ENCODE results near the gene CMTM8.
A peak's percentile ranks its signal among the peaks of the same experiment; 100 is the strongest.
"Not testable (repeated sequence)": the region's sequence is repeated elsewhere in the genome, so short reads cannot be mapped to it uniquely, and the experiment has no call there.

CMTM8 gene

GRCh38 chr3:32387512-32387911 is 149.0 kb downstream of the CMTM8 start:
- no peak overlapping the region for H3K9ac ChIP-seq (ENCODE audit: low read length)
- H3K36me3 ChIP-seq (ENCODE audit: control insufficient read depth in 1 of 2, insufficient read depth in 2 of 2, low read depth in 1 of 2, low read length in 2 of 2) = no peaks in the 10 kb centered on the region
- no peak overlapping the region for H2AFZ ChIP-seq (ENCODE audit: low read depth, low read length)
- H3K4me3 ChIP-seq (ENCODE audit: insufficient read depth in 1 of 2, low read depth in 1 of 2, low read length in 2 of 2) = no peak overlapping the region
- no peak overlapping the region for H3K14ac ChIP-seq (ENCODE audit: low read length in 2 of 2)
- H4K8ac ChIP-seq (ENCODE audit: low read length) = no peak overlapping the region
- H3K4me1 ChIP-seq (ENCODE audit: control insufficient read depth, insufficient read depth, low read depth, low read length) = peaks cover 3% of the 10 kb centered on the region
- peaks cover 0 to 6% of the 10 kb centered on the region in 2 experiments for H3K27me3 ChIP-seq (ENCODE audit: control insufficient read depth in 1 of 2, insufficient read depth in 1 of 2, low read length in 2 of 2)
- no peak for DNase-seq
- H3K4me2 ChIP-seq (ENCODE audit: low read length, poor library complexity, severe bottlenecking) = no peak overlapping the region
- no peak overlapping the region for H2BK15ac ChIP-seq (ENCODE audit: low read depth, poor library complexity, severe bottlenecking)
- WGBS = 85% methylated on average over 2 of the region's 2 CpGs
- peaks cover 8% of the 10 kb centered on the region for H3K79me1 ChIP-seq (replicated peaks; ENCODE audit: low read length, poor library complexity, severe bottlenecking)
- H3K9me3 ChIP-seq (ENCODE audit: control insufficient read depth, low read length) = no peaks in the 10 kb centered on the region
- no peak overlapping the region for H2BK120ac ChIP-seq (ENCODE audit: low read depth, low read length)
- H2BK12ac ChIP-seq (ENCODE audit: low read length in 2 of 2) = no peak overlapping the region
- H3K4ac ChIP-seq (ENCODE audit: low read depth in 1 of 2, low read length in 2 of 2) = no peak overlapping the region
- no peak overlapping the region for H2BK5ac ChIP-seq (ENCODE audit: low read depth, low read length, poor library complexity, severe bottlenecking)
- no peak overlapping the region for H4K91ac ChIP-seq (ENCODE audit: low read length)
- H3K27ac ChIP-seq (ENCODE audit: low read length, poor library complexity, severe bottlenecking) = no peak overlapping the region
- H2AK5ac ChIP-seq (ENCODE audit: low read length, severe bottlenecking) = no peak overlapping the region
- H3K23ac ChIP-seq (ENCODE audit: low read length in 2 of 2) = no peak overlapping the region
- no peak overlapping the region for H3K18ac ChIP-seq (ENCODE audit: low read depth in 1 of 2, low read length in 2 of 2)

DNA sequence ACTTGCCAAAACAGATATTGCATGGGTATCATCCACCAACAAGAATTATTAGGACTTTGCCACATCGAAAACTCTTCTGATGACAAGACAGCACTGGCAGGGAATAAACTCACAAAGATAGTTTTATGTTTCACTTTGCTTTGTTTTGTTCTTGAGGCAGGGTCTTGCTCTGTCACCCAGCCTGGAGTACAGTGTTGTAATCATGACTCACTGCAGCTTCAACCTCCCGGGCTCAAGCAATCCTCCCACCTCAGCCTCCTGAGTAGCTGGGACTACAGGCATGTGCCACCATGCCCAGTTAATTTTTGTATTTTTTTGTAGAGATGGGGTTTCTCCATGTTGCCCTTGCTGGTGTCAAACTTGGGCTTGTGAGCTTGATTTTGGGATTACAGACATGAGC is 151.1 kb downstream of the CMTM8 start:
- H2AFZ ChIP-seq (ENCODE audit: low read depth, low read length); H3K9me3 ChIP-seq (ENCODE audit: control insufficient read depth, low read length): not testable (repeated sequence)

GRCh38 chr3:32391643-32392535 is 153.4 kb downstream of the CMTM8 start, which contains the start of gene CMTM7:
Gene CMTM7, plus strand, starts transcription at chr3:32391853. Its CDS starts 54 bp downstream, at chr3:32391907.
- Histone ChIP-seq H3K4me3 (ENCODE audit: insufficient read depth in 1 of 2, low read depth in 1 of 2, low read length in 2 of 2) (peak within 1 kb of the TSS; percentile 88 to 90), H2BK5ac (ENCODE audit: low read depth, low read length, poor library complexity, severe bottlenecking) (peak within 1 kb of the TSS; percentile 59), H2AFZ (ENCODE audit: low read depth, low read length) (peak within 1 kb of the TSS; percentile 92), H3K27me3 (ENCODE audit: control insufficient read depth in 1 of 2, insufficient read depth in 1 of 2, low read length in 2 of 2) (no peaks in the 10 kb centered on the region), H4K91ac (ENCODE audit: low read length) (no peak within 1 kb of the TSS), H3K4ac (ENCODE audit: low read depth in 1 of 2, low read length in 2 of 2) (peak within 1 kb of the TSS; percentile 42 to 91), H3K36me3 (ENCODE audit: control insufficient read depth in 1 of 2, insufficient read depth in 2 of 2, low read depth in 1 of 2, low read length in 2 of 2) (no peaks in the 10 kb centered on the region), H3K27ac (ENCODE audit: low read length, poor library complexity, severe bottlenecking) (peak within 1 kb of the TSS; percentile 52), H3K14ac (ENCODE audit: low read length in 2 of 2) (peak within 1 kb of the TSS in 1 of 2 experiments; percentile 83), H3K4me1 (ENCODE audit: control insufficient read depth, insufficient read depth, low read depth, low read length) (peaks cover 8% of the 10 kb centered on the region), H3K79me1 (replicated peaks; ENCODE audit: low read length, poor library complexity, severe bottlenecking) (peaks cover 20% of the 10 kb centered on the region), H2BK15ac (ENCODE audit: low read depth, poor library complexity, severe bottlenecking) (no peak within 1 kb of the TSS), H4K8ac (ENCODE audit: low read length) (peak within 1 kb of the TSS; percentile 71), H3K23ac (ENCODE audit: low read length in 2 of 2) (peak within 1 kb of the TSS; percentile 89 to 97), H2BK12ac (ENCODE audit: low read length in 2 of 2) (peak within 1 kb of the TSS in 1 of 2 experiments; percentile 87), H2BK120ac (ENCODE audit: low read depth, low read length) (peak within 1 kb of the TSS; percentile 73), H2AK5ac (ENCODE audit: low read length, severe bottlenecking) (no peak within 1 kb of the TSS), H3K9me3 (ENCODE audit: control insufficient read depth, low read length) (no peaks in the 10 kb centered on the region), H3K18ac (ENCODE audit: low read depth in 1 of 2, low read length in 2 of 2) (peak within 1 kb of the TSS; percentile 86 to 95), H3K9ac (ENCODE audit: low read length) (peak within 1 kb of the TSS; percentile 96), H3K4me2 (ENCODE audit: low read length, poor library complexity, severe bottlenecking) (peak within 1 kb of the TSS; percentile 97)
- under 1% methylated on average over 78 of the region's 107 CpGs for WGBS
- peak; percentile 52 for DNase-seq

More for the DNA sequence above, 151.1 kb downstream of the CMTM8 start:
- not testable (repeated sequence) for H2AK5ac ChIP-seq (ENCODE audit: low read length, severe bottlenecking); H3K36me3 ChIP-seq (ENCODE audit: control insufficient read depth in 1 of 2, insufficient read depth in 2 of 2, low read depth in 1 of 2, low read length in 2 of 2); H3K4ac ChIP-seq (ENCODE audit: low read depth in 1 of 2, low read length in 2 of 2); H3K4me1 ChIP-seq (ENCODE audit: control insufficient read depth, insufficient read depth, low read depth, low read length); H2BK5ac ChIP-seq (ENCODE audit: low read depth, low read length, poor library complexity, severe bottlenecking); H3K27ac ChIP-seq (ENCODE audit: low read length, poor library complexity, severe bottlenecking); H2BK120ac ChIP-seq (ENCODE audit: low read depth, low read length); H3K27me3 ChIP-seq (ENCODE audit: control insufficient read depth in 1 of 2, insufficient read depth in 1 of 2, low read length in 2 of 2); H3K9ac ChIP-seq (ENCODE audit: low read length); H4K8ac ChIP-seq (ENCODE audit: low read length); H3K23ac ChIP-seq (ENCODE audit: low read length in 2 of 2); H3K4me2 ChIP-seq (ENCODE audit: low read length, poor library complexity, severe bottlenecking); H2BK15ac ChIP-seq (ENCODE audit: low read depth, poor library complexity, severe bottlenecking); H3K18ac ChIP-seq (ENCODE audit: low read depth in 1 of 2, low read length in 2 of 2); H3K4me3 ChIP-seq (ENCODE audit: insufficient read depth in 1 of 2, low read depth in 1 of 2, low read length in 2 of 2); H4K91ac ChIP-seq (ENCODE audit: low read length); H2BK12ac ChIP-seq (ENCODE audit: low read length in 2 of 2); H3K14ac ChIP-seq (ENCODE audit: low read length in 2 of 2)
- WGBS = 71% methylated on average over 2 of the region's 2 CpGs
- peaks cover 16% of the 10 kb centered on the region for H3K79me1 ChIP-seq (replicated peaks; ENCODE audit: low read length, poor library complexity, severe bottlenecking)
- DNase-seq = peak; percentile 18

- H3K27me3 ChIP-seq (ENCODE audit: control insufficient read depth in 1 of 2, insufficient read depth in 1 of 2, low read length in 2 of 2) = no peaks in the 10 kb centered on the region
- no peaks in the 10 kb centered on the region for H3K36me3 ChIP-seq (ENCODE audit: control insufficient read depth in 1 of 2, insufficient read depth in 2 of 2, low read depth in 1 of 2, low read length in 2 of 2)
- peak overlapping the region in 1 of 2 experiments; percentile 79 for H3K14ac ChIP-seq (ENCODE audit: low read length in 2 of 2)
- peak overlapping the region; percentile 77 to 97 for H3K23ac ChIP-seq (ENCODE audit: low read length in 2 of 2)
- peak overlapping the region; percentile 30 for H3K27ac ChIP-seq (ENCODE audit: low read length, poor library complexity, severe bottlenecking)
- H2BK120ac ChIP-seq (ENCODE audit: low read depth, low read length) = peak overlapping the region; percentile 73
- H2BK15ac ChIP-seq (ENCODE audit: low read depth, poor library complexity, severe bottlenecking) = peak overlapping the region; percentile 57
- H3K18ac ChIP-seq (ENCODE audit: low read depth in 1 of 2, low read length in 2 of 2) = peak overlapping the region; percentile 86 to 95
- peak overlapping the region; percentile 97 for H3K4me2 ChIP-seq (ENCODE audit: low read length, poor library complexity, severe bottlenecking)
- peaks cover 21% of the 10 kb centered on the region for H3K79me1 ChIP-seq (replicated peaks; ENCODE audit: low read length, poor library complexity, severe bottlenecking)
- H3K9ac ChIP-seq (ENCODE audit: low read length) = peak overlapping the region; percentile 96
- peak overlapping the region; percentile 50 for H2AK5ac ChIP-seq (ENCODE audit: low read length, severe bottlenecking)
- no peaks in the 10 kb centered on the region for H3K9me3 ChIP-seq (ENCODE audit: control insufficient read depth, low read length)
- no peak overlapping the region for H3K4ac ChIP-seq (ENCODE audit: low read depth in 1 of 2, low read length in 2 of 2)
- peak overlapping the region; percentile 88 to 90 for H3K4me3 ChIP-seq (ENCODE audit: insufficient read depth in 1 of 2, low read depth in 1 of 2, low read length in 2 of 2)
- peak; percentile 67 for DNase-seq
- H2BK12ac ChIP-seq (ENCODE audit: low read length in 2 of 2) = peak overlapping the region in 1 of 2 experiments; percentile 87
- no peak overlapping the region for H2BK5ac ChIP-seq (ENCODE audit: low read depth, low read length, poor library complexity, severe bottlenecking)
- H4K91ac ChIP-seq (ENCODE audit: low read length) = no peak overlapping the region
- peaks cover 8% of the 10 kb centered on the region for H3K4me1 ChIP-seq (ENCODE audit: control insufficient read depth, insufficient read depth, low read depth, low read length)
- peak overlapping the region; percentile 15 for H2AFZ ChIP-seq (ENCODE audit: low read depth, low read length)
- peak overlapping the region; percentile 94 for H4K8ac ChIP-seq (ENCODE audit: low read length)
- WGBS = 26% methylated on average over 15 of the region's 18 CpGs
These were observed 154.2 kb downstream of the CMTM8 start for GRCh38 chr3:32392536-32393302.
